DOHH2 (cell line): Measurements from ENCODE around the gene TIAM2.

ENCODE experiments used
- H3F3A ChIP-seq: fragments of 200-600 bp; sonication (generic), shearing (Covaris generic); 2 replicates; pipeline ENCODE4 v1.6.0; 2016; ENCODE audit warnings: antibody characterized with exemption, mild to moderate bottlenecking; ENCODE audit not compliant: control insufficient read depth, insufficient read depth
- H3K27ac ChIP-seq: fragments of 200-600 bp; sonication (generic); 2 replicates; pipeline ENCODE4 v1.5.1; 2014; ENCODE audit warnings: low read depth, mild to moderate bottlenecking, low read length, moderate library complexity
- H3K27me3 ChIP-seq: fragments of 200-600 bp; sonication (generic); 2 replicates; pipeline ENCODE4 v1.6.1; 2014; ENCODE audit warnings: mild to moderate bottlenecking, low read length, mixed read lengths; ENCODE audit not compliant: control insufficient read depth
- H3K36me3 ChIP-seq: fragments of 200-600 bp; sonication (generic); 2 replicates; pipeline ENCODE4 v1.6.1; 2014; ENCODE audit warnings: mild to moderate bottlenecking, low read length, moderate library complexity, mixed read lengths; ENCODE audit not compliant: control insufficient read depth
- H3K4me1 ChIP-seq: fragments of 200-600 bp; sonication (generic); 2 replicates; pipeline ENCODE4 v1.6.1; 2014; ENCODE audit warnings: mild to moderate bottlenecking, low read length, mixed read lengths; ENCODE audit not compliant: control insufficient read depth
- H3K4me2 ChIP-seq: fragments of 200-600 bp; sonication (generic); 2 replicates; pipeline ENCODE4 v1.6.0; 2014; ENCODE audit warnings: mild to moderate bottlenecking, low read length, moderate library complexity
- H3K4me3 ChIP-seq: fragments of 200-600 bp; sonication (generic); 2 replicates; pipeline ENCODE4 v1.5.1; 2014; ENCODE audit warnings: mild to moderate bottlenecking, low read length, mixed read lengths
- H3K79me2 ChIP-seq: fragments of 200-600 bp; sonication (generic); 2 replicates; pipeline ENCODE4 v1.6.1; 2014; ENCODE audit warnings: mild to moderate bottlenecking, low read length, mixed read lengths; ENCODE audit not compliant: control insufficient read depth
- H3K9me2 ChIP-seq: fragments of 200-600 bp; sonication (generic); replicated peaks from 2 replicates; pipeline ENCODE4 v1.6.1; 2014; ENCODE audit warnings: mild to moderate bottlenecking, low read length, mixed read lengths; ENCODE audit not compliant: control insufficient read depth
- H3K9me3 ChIP-seq: fragments of 200-600 bp; sonication (generic); 2 replicates; pipeline ENCODE4 v1.6.1; 2014; ENCODE audit warnings: antibody characterized with exemption, low read length, mixed read lengths; ENCODE audit not compliant: control insufficient read depth, insufficient read depth
- H4K20me1 ChIP-seq: fragments of 200-600 bp; sonication (generic); 2 replicates; pipeline ENCODE4 v1.6.0; 2014; ENCODE audit warnings: low read depth, mild to moderate bottlenecking, antibody characterized with exemption, low read length, moderate library complexity; ENCODE audit not compliant: control insufficient read depth, insufficient read depth
- CTCF ChIP-seq: fragments of 200-600 bp; sonication (generic); IDR thresholded peaks from one replicate; pipeline ENCODE4 v1.5.1; 2014; ENCODE audit warnings: antibody characterized with exemption, mild to moderate bottlenecking, low read depth, low read length; ENCODE audit not compliant: poor library complexity, severe bottlenecking
- EZH2phosphoT487 ChIP-seq: fragments of 200-600 bp; sonication (generic); IDR thresholded peaks from 2 replicates; pipeline ENCODE4 v1.6.1; 2017; ENCODE audit warnings: borderline replicate concordance, mild to moderate bottlenecking, antibody characterized with exemption, low read length, moderate library complexity, mixed read lengths

Gene TIAM2

GRCh38 chr6:155158030-155158843 is 163.1 kb downstream of the TIAM2 start:
- no peaks in the 10 kb centered on the region for H3K27me3 ChIP-seq
- no peaks in the 10 kb centered on the region for H3K9me2 ChIP-seq
- peaks cover 33% of the 10 kb centered on the region for H3K4me1 ChIP-seq
- H3K79me2 ChIP-seq: no peaks in the 10 kb centered on the region
- H3K36me3 ChIP-seq: no peaks in the 10 kb centered on the region
- peak overlapping the region; percentile 38 for H3K4me2 ChIP-seq
- H3K27ac ChIP-seq: no peak overlapping the region
- no peaks in the 10 kb centered on the region for H3K9me3 ChIP-seq
- H4K20me1 ChIP-seq: no peaks in the 10 kb centered on the region
- no peak overlapping the region for H3K4me3 ChIP-seq
- no peaks in the 10 kb centered on the region for H3F3A ChIP-seq
- no peak for TF ChIP-seq EZH2phosphoT487
- TF ChIP-seq CTCF: no peak

- no peak for TF ChIP-seq EZH2phosphoT487
- TF ChIP-seq CTCF: no peak
- no peak overlapping the region for H3K27ac ChIP-seq
- peaks cover 13% of the 10 kb centered on the region; the same call in 1 of the 2 replicates for H3K27me3 ChIP-seq
- no peaks in the 10 kb centered on the region for H3K9me2 ChIP-seq
- H3K4me2 ChIP-seq: no peak overlapping the region
- no peak overlapping the region for H3K4me3 ChIP-seq
- H3F3A ChIP-seq: no peaks in the 10 kb centered on the region
- H3K36me3 ChIP-seq: no peaks in the 10 kb centered on the region
- H4K20me1 ChIP-seq: no peaks in the 10 kb centered on the region
- H3K9me3 ChIP-seq: no peaks in the 10 kb centered on the region
- no peaks in the 10 kb centered on the region for H3K79me2 ChIP-seq
- H3K4me1 ChIP-seq: peaks cover 37% of the 10 kb centered on the region
These were observed 167.6 kb downstream of the TIAM2 start for GRCh38 chr6:155162682-155163081.

- Histone ChIP-seq H3K4me1 (peaks cover 27% of the 10 kb centered on the region), H3K4me2 (no peak overlapping the region), H3K36me3 (no peaks in the 10 kb centered on the region), H3K9me2 (no peaks in the 10 kb centered on the region), H3K4me3 (no peak overlapping the region), H3K79me2 (no peaks in the 10 kb centered on the region), H3K27ac (no peak overlapping the region), H3K9me3 (no peaks in the 10 kb centered on the region), H4K20me1 (no peaks in the 10 kb centered on the region), H3F3A (no peaks in the 10 kb centered on the region), H3K27me3 (peaks cover 13% of the 10 kb centered on the region; the same call in 1 of the 2 replicates)
- TF ChIP-seq EZH2phosphoT487 (no peak), CTCF (no peak)
These were observed 168.5 kb downstream of the TIAM2 start for GRCh38 chr6:155163601-155164000.
